Measurements from ENCODE around the gene COL11A2. TPM values are rescaled to one million over a fixed set of nuclear protein-coding genes. Genes with fewer than 3 reads are reported as not detected.

The COL11A2 gene
- total RNA-seq, 1 donor: 1.8 TPM

DNA sequence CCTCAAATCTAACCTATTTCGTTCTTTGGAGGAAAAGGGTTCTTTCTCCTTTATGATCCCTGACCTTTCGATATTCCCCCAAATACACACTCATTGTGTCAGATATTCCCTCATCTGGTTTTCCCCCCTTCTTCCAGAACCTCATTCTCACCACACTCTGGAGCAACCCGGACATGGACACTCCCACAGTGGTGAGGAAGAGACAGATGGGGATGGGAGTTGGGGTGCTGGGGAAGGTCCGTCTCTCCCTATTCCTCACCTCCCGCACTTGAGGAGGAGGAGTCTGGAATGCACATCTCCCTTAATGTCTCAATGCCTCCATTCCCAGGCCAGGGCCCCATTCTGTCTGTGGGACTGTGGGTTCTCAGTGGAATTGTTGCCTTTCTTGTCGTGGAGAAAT, 9.7 kb upstream of the COL11A2 start:
- H3K79me2 ChIP-seq (ENCODE audit: insufficient read depth, low read length): peaks cover 66% of the 10 kb centered on the region
- DNase-seq (ENCODE audit: insufficient read length, low spot score, missing footprints): peak; percentile 71
- peak overlapping the region; percentile 98 for H3K27ac ChIP-seq (ENCODE audit: low read depth, low read length)
- H3K4me3 ChIP-seq (ENCODE audit: insufficient read depth, low read length): peak overlapping the region; percentile 81
- peaks cover 51% of the 10 kb centered on the region for H4K20me1 ChIP-seq (ENCODE audit: insufficient read depth, low read length)
- H3K9me3 ChIP-seq (ENCODE audit: low read depth, low read length): no peaks in the 10 kb centered on the region
- H3K4me1 ChIP-seq (ENCODE audit: insufficient read depth, low read length): peaks cover 67% of the 10 kb centered on the region
- no peaks in the 10 kb centered on the region for H3K27me3 ChIP-seq (ENCODE audit: insufficient read depth, low read length)
- TF ChIP-seq, protein P1, sequence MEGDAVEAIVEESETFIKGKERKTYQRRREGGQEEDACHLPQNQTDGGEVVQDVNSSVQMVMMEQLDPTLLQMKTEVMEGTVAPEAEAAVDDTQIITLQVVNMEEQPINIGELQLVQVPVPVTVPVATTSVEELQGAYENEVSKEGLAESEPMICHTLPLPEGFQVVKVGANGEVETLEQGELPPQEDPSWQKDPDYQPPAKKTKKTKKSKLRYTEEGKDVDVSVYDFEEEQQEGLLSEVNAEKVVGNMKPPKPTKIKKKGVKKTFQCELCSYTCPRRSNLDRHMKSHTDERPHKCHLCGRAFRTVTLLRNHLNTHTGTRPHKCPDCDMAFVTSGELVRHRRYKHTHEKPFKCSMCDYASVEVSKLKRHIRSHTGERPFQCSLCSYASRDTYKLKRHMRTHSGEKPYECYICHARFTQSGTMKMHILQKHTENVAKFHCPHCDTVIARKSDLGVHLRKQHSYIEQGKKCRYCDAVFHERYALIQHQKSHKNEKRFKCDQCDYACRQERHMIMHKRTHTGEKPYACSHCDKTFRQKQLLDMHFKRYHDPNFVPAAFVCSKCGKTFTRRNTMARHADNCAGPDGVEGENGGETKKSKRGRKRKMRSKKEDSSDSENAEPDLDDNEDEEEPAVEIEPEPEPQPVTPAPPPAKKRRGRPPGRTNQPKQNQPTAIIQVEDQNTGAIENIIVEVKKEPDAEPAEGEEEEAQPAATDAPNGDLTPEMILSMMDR (IDR thresholded peaks at IDR 0.05; ENCODE audit: extremely low read depth, low read depth, low read length): no peak
- no peak overlapping the region for H2AFZ ChIP-seq (ENCODE audit: low read length)
- H3K4me2 ChIP-seq (ENCODE audit: insufficient read depth, low read length): peak overlapping the region; percentile 99
- peaks cover 33% of the 10 kb centered on the region for H3K36me3 ChIP-seq (ENCODE audit: insufficient read depth, low read length)

DNA sequence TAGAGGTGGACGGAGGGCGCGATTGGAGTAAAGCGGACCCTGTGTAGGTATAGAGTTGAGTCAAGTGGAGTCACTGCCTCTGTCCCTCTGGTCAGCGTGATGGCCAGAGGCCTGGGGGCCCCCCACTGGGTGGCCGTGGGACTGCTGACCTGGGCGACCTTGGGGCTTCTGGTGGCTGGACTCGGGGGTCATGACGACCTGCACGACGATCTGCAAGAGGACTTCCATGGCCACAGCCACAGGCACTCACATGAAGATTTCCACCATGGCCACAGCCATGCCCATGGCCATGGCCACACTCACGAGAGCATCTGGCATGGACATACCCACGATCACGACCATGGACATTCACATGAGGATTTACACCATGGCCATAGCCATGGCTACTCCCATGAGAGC, 8.9 kb upstream of the COL11A2 start:
- peak overlapping the region; percentile 89 for H2AFZ ChIP-seq (ENCODE audit: low read length)
- TF ChIP-seq, protein P1 (IDR thresholded peaks at IDR 0.05; ENCODE audit: extremely low read depth, low read depth, low read length): no peak
- H3K27ac ChIP-seq (ENCODE audit: low read depth, low read length): peak overlapping the region; percentile 98
- no peaks in the 10 kb centered on the region for H3K27me3 ChIP-seq (ENCODE audit: insufficient read depth, low read length)
- H3K9me3 ChIP-seq (ENCODE audit: low read depth, low read length): no peaks in the 10 kb centered on the region
- H4K20me1 ChIP-seq (ENCODE audit: insufficient read depth, low read length): peaks cover 57% of the 10 kb centered on the region
- H3K36me3 ChIP-seq (ENCODE audit: insufficient read depth, low read length): peaks cover 41% of the 10 kb centered on the region
- H3K79me2 ChIP-seq (ENCODE audit: insufficient read depth, low read length): peaks cover 67% of the 10 kb centered on the region
- peak overlapping the region; percentile 99 for H3K4me2 ChIP-seq (ENCODE audit: insufficient read depth, low read length)
- H3K4me1 ChIP-seq (ENCODE audit: insufficient read depth, low read length): peaks cover 59% of the 10 kb centered on the region
- H3K4me3 ChIP-seq (ENCODE audit: insufficient read depth, low read length): peak overlapping the region; percentile 81
- peak; percentile 90 for DNase-seq (ENCODE audit: insufficient read length, low spot score, missing footprints)

DNA sequence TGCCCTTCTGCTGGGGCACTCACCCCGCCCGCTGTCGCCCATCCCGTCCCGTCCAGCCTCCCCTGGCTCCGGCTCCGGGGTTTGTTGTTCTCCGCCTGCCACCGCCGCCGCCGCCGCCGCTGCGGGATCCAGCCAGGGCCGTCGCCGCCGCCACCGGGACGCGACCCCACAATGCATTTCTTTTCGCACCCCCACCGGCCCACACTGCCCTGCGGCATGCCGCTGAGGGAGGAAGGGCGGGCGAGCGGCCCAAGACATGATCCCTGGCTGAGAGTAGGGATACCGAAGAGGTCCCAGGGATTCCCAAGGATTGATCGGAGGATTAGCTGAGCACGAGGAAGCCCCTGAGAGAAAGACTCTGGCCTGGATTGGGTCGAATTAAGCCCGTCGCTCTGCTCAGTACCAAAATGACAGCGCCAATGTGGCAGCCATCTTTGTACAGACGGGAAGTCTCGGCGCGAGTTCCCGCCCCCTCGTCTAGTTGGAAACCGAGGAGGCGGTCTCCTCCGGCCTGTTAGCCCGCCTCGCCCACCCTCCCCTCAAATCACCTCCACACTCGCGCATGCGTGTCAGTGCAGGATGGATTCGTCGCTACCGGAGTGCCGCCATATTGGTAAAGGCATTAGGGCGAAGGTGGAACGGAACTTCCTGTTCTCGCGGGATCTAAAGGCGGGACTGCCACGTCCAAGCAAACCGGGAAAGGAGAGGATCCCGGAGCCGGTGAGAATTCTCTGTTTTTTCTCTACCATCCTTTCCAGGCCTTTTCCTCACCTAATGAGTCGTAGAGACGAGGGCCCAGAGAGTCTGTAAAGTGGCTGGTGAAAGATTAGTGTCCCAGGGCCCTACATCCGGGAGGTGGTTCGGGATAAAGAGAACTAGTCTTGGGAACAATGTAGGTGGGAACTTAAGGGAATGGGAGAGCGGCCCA, 8.2 kb upstream of the COL11A2 start, which contains the start of the genes RXRB and SLC39A7:
RXRB (minus strand) TSS at position 447 of the 928 bp plus-strand sequence; CDS start at position 258, 189 bp downstream.
SLC39A7 (plus strand) TSS at position 649 of the 928 bp plus-strand sequence. CDS start 379 bp downstream, outside the sequence.
- peak within 1 kb of the TSS; percentile 98 for H3K27ac ChIP-seq (ENCODE audit: low read depth, low read length)
- peak within 1 kb of the TSS; percentile 89 for H2AFZ ChIP-seq (ENCODE audit: low read length)
- no peaks in the 10 kb centered on the region for H3K9me3 ChIP-seq (ENCODE audit: low read depth, low read length)
- H3K4me3 ChIP-seq (ENCODE audit: insufficient read depth, low read length): peak within 1 kb of the TSS; percentile 81
- H4K20me1 ChIP-seq (ENCODE audit: insufficient read depth, low read length): peaks cover 63% of the 10 kb centered on the region
- peak; percentile 100 for DNase-seq (ENCODE audit: insufficient read length, low spot score, missing footprints)
- TF ChIP-seq, protein P1 (IDR thresholded peaks at IDR 0.05; ENCODE audit: extremely low read depth, low read depth, low read length): no peak
- H3K27me3 ChIP-seq (ENCODE audit: insufficient read depth, low read length): no peaks in the 10 kb centered on the region
- peaks cover 48% of the 10 kb centered on the region for H3K36me3 ChIP-seq (ENCODE audit: insufficient read depth, low read length)
- H3K4me1 ChIP-seq (ENCODE audit: insufficient read depth, low read length): peaks cover 52% of the 10 kb centered on the region
- peaks cover 67% of the 10 kb centered on the region for H3K79me2 ChIP-seq (ENCODE audit: insufficient read depth, low read length)
- H3K4me2 ChIP-seq (ENCODE audit: insufficient read depth, low read length): peak within 1 kb of the TSS; percentile 99

DNA sequence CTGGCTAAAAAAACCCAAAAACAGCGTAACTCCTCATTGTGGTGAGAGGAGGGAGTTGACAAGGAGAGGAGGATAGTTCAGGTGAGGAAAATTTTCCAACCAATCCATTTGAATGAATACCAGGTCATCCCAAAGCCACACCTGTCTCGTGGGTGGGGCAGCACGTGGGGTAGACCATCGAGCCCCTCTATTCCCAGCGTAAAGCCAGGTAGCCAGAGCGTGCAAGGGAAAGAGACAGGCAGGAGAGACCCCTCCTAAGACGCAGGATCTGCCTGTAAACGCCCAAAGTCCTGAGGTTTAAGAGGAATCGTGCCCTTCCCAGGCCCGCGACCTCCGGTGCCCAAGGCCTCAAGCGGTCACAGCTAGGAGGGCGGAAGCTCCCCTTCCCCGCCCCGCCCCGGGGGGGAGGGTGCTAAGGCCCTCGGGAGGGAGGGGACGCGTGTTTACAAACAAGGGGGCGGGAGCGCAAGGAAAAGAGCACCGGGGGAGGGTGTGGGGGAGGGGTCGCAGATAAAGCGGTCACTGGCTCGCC, 7.5 kb upstream of the COL11A2 start:
- Histone ChIP-seq H3K27me3 (ENCODE audit: insufficient read depth, low read length) (no peaks in the 10 kb centered on the region), H3K4me2 (ENCODE audit: insufficient read depth, low read length) (peak overlapping the region; percentile 99), H3K9me3 (ENCODE audit: low read depth, low read length) (no peaks in the 10 kb centered on the region), H3K79me2 (ENCODE audit: insufficient read depth, low read length) (peaks cover 67% of the 10 kb centered on the region), H4K20me1 (ENCODE audit: insufficient read depth, low read length) (peaks cover 69% of the 10 kb centered on the region), H2AFZ (ENCODE audit: low read length) (peak overlapping the region; percentile 38), H3K4me1 (ENCODE audit: insufficient read depth, low read length) (peaks cover 45% of the 10 kb centered on the region), H3K4me3 (ENCODE audit: insufficient read depth, low read length) (peak overlapping the region; percentile 81), H3K36me3 (ENCODE audit: insufficient read depth, low read length) (peaks cover 55% of the 10 kb centered on the region), H3K27ac (ENCODE audit: low read depth, low read length) (peak overlapping the region; percentile 98)
- TF ChIP-seq, protein P1 (IDR thresholded peaks at IDR 0.05; ENCODE audit: extremely low read depth, low read depth, low read length): no peak
- peak; percentile 96 for DNase-seq (ENCODE audit: insufficient read length, low spot score, missing footprints)

All from osteoblast (primary cell).